ENCODE measurements around the gene F8. TPM values are rescaled to one million over a fixed set of nuclear protein-coding genes. Genes with fewer than 3 reads are reported as not detected.

Gene F8
- total and polyA plus RNA-seq, 2 of the 4 experiments (the other 2 are of a cell fraction): 1.4 to 1.5 TPM

- Histone ChIP-seq H4K20me1 (ENCODE audit: insufficient read depth, low read length) (no peaks in the 10 kb centered on the region), H3K56ac (ENCODE audit: extremely low read depth, insufficient read depth, low read length) (no peak overlapping the region), H3K9me1 (ENCODE audit: insufficient read depth, low read length) (no peaks in the 10 kb centered on the region), H3K23ac (ENCODE audit: low read depth, low read length) (no peak overlapping the region), H3K14ac (replicated peaks; ENCODE audit: low read depth, low read length) (no peak overlapping the region), H3K27ac (ENCODE audit: insufficient read depth, low read length) (no peak overlapping the region), H3K27me3 (ENCODE audit: control insufficient read depth, insufficient read depth, low read length) (no peaks in the 10 kb centered on the region; the same call in 1 of the 2 replicates), H3K9ac (ENCODE audit: low read depth, low read length) (no peak overlapping the region), H3K79me1 (ENCODE audit: low read depth in 1 of 2, low read length in 2 of 2) (peaks cover 0 to 3% of the 10 kb centered on the region in 2 experiments; a peak in 1 of 4 replicates), H4K8ac (ENCODE audit: low read depth in 2 of 2, low read length in 2 of 2) (no peak overlapping the region), H3K4me2 (ENCODE audit: low read depth, low read length) (no peak overlapping the region), H2AFZ (replicated peaks; ENCODE audit: low read length, poor library complexity) (no peak overlapping the region), H4K5ac (ENCODE audit: low read depth, low read length) (no peak overlapping the region), H3K9me3 (ENCODE audit: control insufficient read depth, insufficient read depth, low read length) (no peaks in the 10 kb centered on the region), H2AK5ac (ENCODE audit: low read depth, low read length) (no peak overlapping the region), H3K4me1 (ENCODE audit: control insufficient read depth, insufficient read depth, low read length) (no peaks in the 10 kb centered on the region), H3K36me3 (ENCODE audit: control insufficient read depth, insufficient read depth, low read length) (no peaks in the 10 kb centered on the region), H2BK15ac (ENCODE audit: low read depth, low read length) (no peak overlapping the region), H4K91ac (ENCODE audit: insufficient read depth, low read depth, low read length) (no peak overlapping the region), H3K18ac (ENCODE audit: low read depth, low read length) (no peak overlapping the region), H3K4me3 (ENCODE audit: insufficient read depth, low read depth, low read length) (no peak overlapping the region), H2BK5ac (ENCODE audit: low read depth, low read length, poor library complexity, severe bottlenecking) (no peak overlapping the region), H2BK20ac (ENCODE audit: low read depth, low read length) (no peak overlapping the region), H2AK9ac (replicated peaks; ENCODE audit: low read depth, low read length, poor library complexity) (no peak overlapping the region), H2BK120ac (ENCODE audit: low read depth, low read length) (no peak overlapping the region), H3K4ac (ENCODE audit: low read depth, low read length) (no peak overlapping the region)
- no TSS peak for BruUV-seq (replicated peaks)
- CTCF ChIA-PET: no interaction called here
- POLR2A ChIA-PET (ENCODE audit: unreplicated experiment): interaction anchor here (0.6 kb wide), 1 partner anchor 238 kb away, joined by 4 read pairs; no protein-coding TSS in a partner anchor
- in situ Hi-C loops (cut with MboI; ENCODE audit: low sequenced_read_pairs): no loop called here
- WGBS, 2 experiments (ENCODE audit: extremely low coverage in 2 of 2, insufficient read length in 1 of 2): no CpG with 5 or more reads among the region's 6 CpGs
- intact Hi-C loops (cut with micrococcal nuclease): no loop called here
- dilution Hi-C loops (cut with HindIII; ENCODE audit: low sequenced_read_pairs, unreplicated experiment): no loop called here
- no peak for DNase-seq
- TF ChIP-seq MXI1 (IDR thresholded peaks at IDR 0.05; ENCODE audit: borderline replicate concordance, low read depth, low read length) (no peak), CTCF (conservative IDR thresholded peaks at IDR 0.05; ENCODE audit: low read depth, low read length) (no peak)
- no peak for ATAC-seq (ENCODE audit: low read depth)
These were observed 1.6 kb upstream of the F8 start for GRCh38 chrX:155023907-155024833.
